Brain microvascular endothelial cell (primary cell): ENCODE results near the gene MOK.

ENCODE experiments used
- DNase-seq: peaks from one replicate; pipeline ENCODE4 v3.0.0-alpha.2; 2020
- H3K27ac ChIP-seq: fragments of 250-450 bp; sonication (Bioruptor Pico); 2 replicates; pipeline ENCODE4 v1.5.1; 2020; ENCODE audit warnings: mild to moderate bottlenecking, moderate library complexity
- H3K27me3 ChIP-seq: fragments of 250-450 bp; sonication (Bioruptor Pico); replicated peaks from 2 replicates; pipeline ENCODE4 v1.5.1; 2020; ENCODE audit warnings: mild to moderate bottlenecking
- H3K36me3 ChIP-seq: fragments of 250-450 bp; sonication (Bioruptor Pico); replicated peaks from 2 replicates; pipeline ENCODE4 v1.5.1; 2020; ENCODE audit warnings: mild to moderate bottlenecking
- H3K4me3 ChIP-seq: 2 replicates; pipeline ENCODE4 v1.5.1; 2011; ENCODE audit warnings: low read depth, mild to moderate bottlenecking, control low read depth, low read length, moderate library complexity
- CTCF ChIP-seq: IDR thresholded peaks from 2 replicates; pipeline ENCODE4 v1.5.1; 2011; ENCODE audit warnings: low read depth, mild to moderate bottlenecking, moderate library complexity, low read length, control low read depth, inconsistent platforms; ENCODE audit errors: missing control alignments
- in situ Hi-C: cut with HindIII; loops from 2 replicates; pipeline ENCODE4 v1.10.0; 2017; ENCODE audit warnings: low sequenced_read_pairs, low pct_ligation_motif_present

Gene MOK

GRCh38 chr14:102346645-102347044 lies 41.7 kb upstream of the MOK start:
- Histone ChIP-seq H3K4me3 (no peak overlapping the region), H3K36me3 (peaks cover 42% of the 10 kb centered on the region), H3K27ac (no peak overlapping the region), H3K27me3 (no peaks in the 10 kb centered on the region)
- in situ Hi-C loops, result no loop called here
- TF ChIP-seq CTCF, result no peak
- DNase-seq, result no peak

GRCh38 chr14:102345232-102345631 lies 40.3 kb upstream of the MOK start:
- DNase-seq, result no peak
- no peak overlapping the region for H3K27ac ChIP-seq
- H3K36me3 ChIP-seq, result peaks cover 47% of the 10 kb centered on the region
- H3K4me3 ChIP-seq, result no peak overlapping the region
- in situ Hi-C loops, result no loop called here
- H3K27me3 ChIP-seq, result no peaks in the 10 kb centered on the region
- TF ChIP-seq CTCF, result no peak

- no peaks in the 10 kb centered on the region for H3K27me3 ChIP-seq
- no peak for TF ChIP-seq CTCF
- no peak overlapping the region for H3K27ac ChIP-seq
- no peak for DNase-seq
- H3K4me3 ChIP-seq, result no peak overlapping the region
- in situ Hi-C loops, result no loop called here
- peaks cover 47% of the 10 kb centered on the region for H3K36me3 ChIP-seq
These were observed 39.5 kb upstream of the MOK start for GRCh38 chr14:102344485-102344884.

- in situ Hi-C loops, result no loop called here
- H3K27me3 ChIP-seq, result no peaks in the 10 kb centered on the region
- TF ChIP-seq CTCF, result no peak
- no peak for DNase-seq
- H3K27ac ChIP-seq, result no peak overlapping the region
- peaks cover 47% of the 10 kb centered on the region for H3K36me3 ChIP-seq
- no peak overlapping the region for H3K4me3 ChIP-seq
These were observed 39.1 kb upstream of the MOK start for GRCh38 chr14:102344084-102344483.

- Histone ChIP-seq H3K36me3 (peaks cover 38% of the 10 kb centered on the region), H3K4me3 (no peak overlapping the region), H3K27me3 (no peaks in the 10 kb centered on the region), H3K27ac (no peak overlapping the region)
- no peak for TF ChIP-seq CTCF
- DNase-seq, result no peak
- in situ Hi-C loops, result no loop called here
These were observed 37.3 kb upstream of the MOK start for GRCh38 chr14:102342238-102342637.

GRCh38 chr14:102341566-102341965 lies 36.6 kb upstream of the MOK start:
- no peak for TF ChIP-seq CTCF
- Histone ChIP-seq H3K27ac (no peak overlapping the region), H3K4me3 (no peak overlapping the region), H3K27me3 (no peaks in the 10 kb centered on the region), H3K36me3 (peaks cover 37% of the 10 kb centered on the region)
- in situ Hi-C loops, result no loop called here
- no peak for DNase-seq
